Esophagus mucosa (tissue), 1 donor: Measurements from ENCODE around the gene HOXA4. TPM values are rescaled to one million over a fixed set of nuclear protein-coding genes. Genes with fewer than 3 reads are reported as not detected.

ENCODE experiments used
- ATAC-seq: fragments of 200-7000 bp; cut with Tn5 transposase; one replicate; pipeline ENCODE4 v1.9.1; 2020
- total RNA-seq: library from RNA; stranded (reverse); gene quantifications from one replicate; pipeline ENCODE4 v1.2.4, GENCODE V29; 2023
- donor health status: DM: yes; HTN: yes; CAD: no.

HOXA4 gene
- total RNA-seq, 1 donor from 2014 or later, result 5.5 TPM

- ATAC-seq, result no peak
These were observed 26.1 kb downstream of the HOXA4 start for GRCh38 chr7:27104341-27105058.

- no peak for ATAC-seq
These were observed 26.9 kb downstream of the HOXA4 start for GRCh38 chr7:27103489-27104226.

GRCh38 chr7:27102581-27103442, 27.7 kb downstream of the HOXA4 start, which contains the start of gene HOXA2:
TSS of gene HOXA2 (minus strand) at chr7:27102683. CDS start at chr7:27102500, 183 bp downstream.
- ATAC-seq, result peak; percentile 41

- ATAC-seq, result no peak
These were observed 28.5 kb downstream of the HOXA4 start for GRCh38 chr7:27101957-27102580.

- ATAC-seq, result no peak
These were observed 29.2 kb downstream of the HOXA4 start for GRCh38 chr7:27101171-27101956.

- no peak for ATAC-seq
These were observed 29.8 kb downstream of the HOXA4 start for GRCh38 chr7:27100694-27101170.

- no peak for ATAC-seq
These were observed 30.8 kb downstream of the HOXA4 start for GRCh38 chr7:27099453-27100370.

- no peak for ATAC-seq
These were observed 31.7 kb downstream of the HOXA4 start for GRCh38 chr7:27098578-27099451.

GRCh38 chr7:27097686-27098577, 32.6 kb downstream of the HOXA4 start:
- peak; percentile 23 for ATAC-seq

GRCh38 chr7:27096768-27097514, 33.6 kb downstream of the HOXA4 start:
- ATAC-seq, result peak; percentile 19

- peak; percentile 85 for ATAC-seq
These were observed 34.4 kb downstream of the HOXA4 start, which contains the start of gene HOXA1 for GRCh38 chr7:27095897-27096767. TSS of gene HOXA1 (minus strand) at chr7:27096000. CDS start at chr7:27095912, 88 bp downstream.

- peak; percentile 1 for ATAC-seq
These were observed 35.3 kb downstream of the HOXA4 start for GRCh38 chr7:27095050-27095896.

GRCh38 chr7:27094304-27095049, 36.1 kb downstream of the HOXA4 start:
- ATAC-seq, result no peak

GRCh38 chr7:27093184-27093895, 37.2 kb downstream of the HOXA4 start:
- ATAC-seq, result no peak
